ENCODE data around the gene CEP164.

CEP164 gene

GRCh38 chr11:117332843-117333242 lies 5.2 kb downstream of the CEP164 start:
- Histone ChIP-seq H3K27me3 (ENCODE audit: control insufficient read depth in 1 of 2, insufficient read depth in 2 of 2, low read length in 2 of 2) (no peaks in the 10 kb centered on the region), H3K9ac (ENCODE audit: low read length) (no peak overlapping the region), H3K27ac (ENCODE audit: low read depth, low read length) (no peak overlapping the region), H3K4me1 (ENCODE audit: insufficient read depth, low read length) (peaks cover 11% of the 10 kb centered on the region), H3K4me3 (ENCODE audit: low read depth in 1 of 2, low read length in 2 of 2) (no peak overlapping the region), H3K36me3 (ENCODE audit: insufficient read depth, low read length) (peaks cover 6% of the 10 kb centered on the region), H3K9me3 (ENCODE audit: low read length) (no peaks in the 10 kb centered on the region)

- Histone ChIP-seq H3K4me3 (ENCODE audit: low read depth in 1 of 2, low read length in 2 of 2) (no peak overlapping the region), H3K36me3 (ENCODE audit: insufficient read depth, low read length) (peaks cover 16% of the 10 kb centered on the region), H3K27ac (ENCODE audit: low read depth, low read length) (no peak overlapping the region), H3K9ac (ENCODE audit: low read length) (no peak overlapping the region), H3K4me1 (ENCODE audit: insufficient read depth, low read length) (peaks cover 6% of the 10 kb centered on the region), H3K9me3 (ENCODE audit: low read length) (no peaks in the 10 kb centered on the region), H3K27me3 (ENCODE audit: control insufficient read depth in 1 of 2, insufficient read depth in 2 of 2, low read length in 2 of 2) (no peaks in the 10 kb centered on the region)
Observed at GRCh38 chr11:117333917-117334316, 6.3 kb downstream of the CEP164 start.

GRCh38 chr11:117334896-117335295 lies 7.2 kb downstream of the CEP164 start:
- Histone ChIP-seq H3K4me3 (ENCODE audit: low read depth in 1 of 2, low read length in 2 of 2) (no peak overlapping the region), H3K9me3 (ENCODE audit: low read length) (no peaks in the 10 kb centered on the region), H3K27ac (ENCODE audit: low read depth, low read length) (no peak overlapping the region), H3K4me1 (ENCODE audit: insufficient read depth, low read length) (no peaks in the 10 kb centered on the region), H3K36me3 (ENCODE audit: insufficient read depth, low read length) (peaks cover 21% of the 10 kb centered on the region), H3K27me3 (ENCODE audit: control insufficient read depth in 1 of 2, insufficient read depth in 2 of 2, low read length in 2 of 2) (no peaks in the 10 kb centered on the region), H3K9ac (ENCODE audit: low read length) (no peak overlapping the region)

- Histone ChIP-seq H3K9me3 (ENCODE audit: low read length) (no peaks in the 10 kb centered on the region), H3K9ac (ENCODE audit: low read length) (no peak overlapping the region), H3K27me3 (ENCODE audit: control insufficient read depth in 1 of 2, insufficient read depth in 2 of 2, low read length in 2 of 2) (no peaks in the 10 kb centered on the region), H3K4me1 (ENCODE audit: insufficient read depth, low read length) (no peaks in the 10 kb centered on the region), H3K4me3 (ENCODE audit: low read depth in 1 of 2, low read length in 2 of 2) (no peak overlapping the region), H3K27ac (ENCODE audit: low read depth, low read length) (no peak overlapping the region), H3K36me3 (ENCODE audit: insufficient read depth, low read length) (peaks cover 26% of the 10 kb centered on the region)
Observed at GRCh38 chr11:117335399-117335798, 7.7 kb downstream of the CEP164 start.

GRCh38 chr11:117337076-117337475 lies 9.4 kb downstream of the CEP164 start:
- no peak overlapping the region for H3K27ac ChIP-seq (ENCODE audit: low read depth, low read length)
- H3K9ac ChIP-seq (ENCODE audit: low read length) = no peak overlapping the region
- no peaks in the 10 kb centered on the region for H3K27me3 ChIP-seq (ENCODE audit: control insufficient read depth in 1 of 2, insufficient read depth in 2 of 2, low read length in 2 of 2)
- no peaks in the 10 kb centered on the region for H3K4me1 ChIP-seq (ENCODE audit: insufficient read depth, low read length)
- H3K9me3 ChIP-seq (ENCODE audit: low read length) = no peaks in the 10 kb centered on the region
- peaks cover 31% of the 10 kb centered on the region for H3K36me3 ChIP-seq (ENCODE audit: insufficient read depth, low read length)
- no peak overlapping the region for H3K4me3 ChIP-seq (ENCODE audit: low read depth in 1 of 2, low read length in 2 of 2)

- Histone ChIP-seq H3K27me3 (ENCODE audit: control insufficient read depth in 1 of 2, insufficient read depth in 2 of 2, low read length in 2 of 2) (no peaks in the 10 kb centered on the region), H3K27ac (ENCODE audit: low read depth, low read length) (no peak overlapping the region), H3K4me3 (ENCODE audit: low read depth in 1 of 2, low read length in 2 of 2) (no peak overlapping the region), H3K4me1 (ENCODE audit: insufficient read depth, low read length) (no peaks in the 10 kb centered on the region), H3K36me3 (ENCODE audit: insufficient read depth, low read length) (peaks cover 24% of the 10 kb centered on the region), H3K9me3 (ENCODE audit: low read length) (no peaks in the 10 kb centered on the region), H3K9ac (ENCODE audit: low read length) (no peak overlapping the region)
Observed at GRCh38 chr11:117345039-117345438, 17.4 kb downstream of the CEP164 start.

- Histone ChIP-seq H3K4me1 (ENCODE audit: insufficient read depth, low read length) (no peaks in the 10 kb centered on the region), H3K9me3 (ENCODE audit: low read length) (no peaks in the 10 kb centered on the region), H3K27me3 (ENCODE audit: control insufficient read depth in 1 of 2, insufficient read depth in 2 of 2, low read length in 2 of 2) (no peaks in the 10 kb centered on the region), H3K4me3 (ENCODE audit: low read depth in 1 of 2, low read length in 2 of 2) (no peak overlapping the region), H3K9ac (ENCODE audit: low read length) (no peak overlapping the region), H3K27ac (ENCODE audit: low read depth, low read length) (no peak overlapping the region), H3K36me3 (ENCODE audit: insufficient read depth, low read length) (peaks cover 30% of the 10 kb centered on the region)
Observed at GRCh38 chr11:117354550-117354949, 26.9 kb downstream of the CEP164 start.

GRCh38 chr11:117356126-117356890 lies 28.7 kb downstream of the CEP164 start:
- H3K9ac ChIP-seq (ENCODE audit: low read length) = no peak overlapping the region
- H3K36me3 ChIP-seq (ENCODE audit: insufficient read depth, low read length) = peaks cover 38% of the 10 kb centered on the region
- no peaks in the 10 kb centered on the region for H3K9me3 ChIP-seq (ENCODE audit: low read length)
- H3K27me3 ChIP-seq (ENCODE audit: control insufficient read depth in 1 of 2, insufficient read depth in 2 of 2, low read length in 2 of 2) = no peaks in the 10 kb centered on the region
- H3K4me3 ChIP-seq (ENCODE audit: low read depth in 1 of 2, low read length in 2 of 2) = no peak overlapping the region
- no peaks in the 10 kb centered on the region for H3K4me1 ChIP-seq (ENCODE audit: insufficient read depth, low read length)
- no peak overlapping the region for H3K27ac ChIP-seq (ENCODE audit: low read depth, low read length)

GRCh38 chr11:117361432-117361831 lies 33.8 kb downstream of the CEP164 start:
- no peaks in the 10 kb centered on the region for H3K4me1 ChIP-seq (ENCODE audit: insufficient read depth, low read length)
- no peaks in the 10 kb centered on the region for H3K9me3 ChIP-seq (ENCODE audit: low read length)
- peaks cover 60% of the 10 kb centered on the region for H3K36me3 ChIP-seq (ENCODE audit: insufficient read depth, low read length)
- no peak overlapping the region for H3K27ac ChIP-seq (ENCODE audit: low read depth, low read length)
- H3K4me3 ChIP-seq (ENCODE audit: low read depth in 1 of 2, low read length in 2 of 2) = no peak overlapping the region
- no peaks in the 10 kb centered on the region for H3K27me3 ChIP-seq (ENCODE audit: control insufficient read depth in 1 of 2, insufficient read depth in 2 of 2, low read length in 2 of 2)
- H3K9ac ChIP-seq (ENCODE audit: low read length) = no peak overlapping the region

- Histone ChIP-seq H3K27me3 (ENCODE audit: control insufficient read depth in 1 of 2, insufficient read depth in 2 of 2, low read length in 2 of 2) (no peaks in the 10 kb centered on the region), H3K36me3 (ENCODE audit: insufficient read depth, low read length) (peaks cover 65% of the 10 kb centered on the region), H3K4me1 (ENCODE audit: insufficient read depth, low read length) (no peaks in the 10 kb centered on the region)
Observed at GRCh38 chr11:117366248-117366647, 38.6 kb downstream of the CEP164 start.

GRCh38 chr11:117366875-117367274 lies 39.2 kb downstream of the CEP164 start:
- Histone ChIP-seq H3K36me3 (ENCODE audit: insufficient read depth, low read length) (peaks cover 67% of the 10 kb centered on the region), H3K4me1 (ENCODE audit: insufficient read depth, low read length) (no peaks in the 10 kb centered on the region), H3K27ac (ENCODE audit: low read depth, low read length) (no peak overlapping the region), H3K27me3 (ENCODE audit: control insufficient read depth in 1 of 2, insufficient read depth in 2 of 2, low read length in 2 of 2) (no peaks in the 10 kb centered on the region), H3K9me3 (ENCODE audit: low read length) (no peaks in the 10 kb centered on the region), H3K9ac (ENCODE audit: low read length) (no peak overlapping the region), H3K4me3 (ENCODE audit: low read depth in 1 of 2, low read length in 2 of 2) (no peak overlapping the region)

More at GRCh38 chr11:117366248-117366647, 38.6 kb downstream of the CEP164 start:
- Histone ChIP-seq H3K4me3 (ENCODE audit: low read depth in 1 of 2, low read length in 2 of 2) (no peak overlapping the region), H3K9me3 (ENCODE audit: low read length) (no peaks in the 10 kb centered on the region), H3K9ac (ENCODE audit: low read length) (no peak overlapping the region), H3K27ac (ENCODE audit: low read depth, low read length) (no peak overlapping the region)

- H3K9me3 ChIP-seq (ENCODE audit: low read length) = no peaks in the 10 kb centered on the region
- no peak overlapping the region for H3K9ac ChIP-seq (ENCODE audit: low read length)
- no peaks in the 10 kb centered on the region for H3K4me1 ChIP-seq (ENCODE audit: insufficient read depth, low read length)
- H3K36me3 ChIP-seq (ENCODE audit: insufficient read depth, low read length) = peaks cover 54% of the 10 kb centered on the region
- no peaks in the 10 kb centered on the region for H3K27me3 ChIP-seq (ENCODE audit: control insufficient read depth in 1 of 2, insufficient read depth in 2 of 2, low read length in 2 of 2)
- H3K4me3 ChIP-seq (ENCODE audit: low read depth in 1 of 2, low read length in 2 of 2) = no peak overlapping the region
- no peak overlapping the region for H3K27ac ChIP-seq (ENCODE audit: low read depth, low read length)
Observed at GRCh38 chr11:117369534-117369933, 41.9 kb downstream of the CEP164 start.
